Thoracic aorta (tissue), 2 donors: Measurements from ENCODE around the gene KIAA0753. TPM values are rescaled to one million over a fixed set of nuclear protein-coding genes. Genes with fewer than 3 reads are reported as not detected.

Experiments
- ATAC-seq: fragments of 150-250 bp; one replicate; pipeline ENCODE4 v1.8.0; 2017; ENCODE audit warnings: low read depth; ENCODE audit not compliant: insufficient number of reproducible peaks, low FRiP score
- DNase-seq: peaks from one replicate; pipeline ENCODE4 v3.0.0-alpha.2; 2020; ENCODE audit warnings: low spot score
- H3K27ac ChIP-seq, 2 donors: fragments of 200-600 bp; sonication (generic); 1 replicate in 1 of 2; 2 replicates in 1 of 2; pipeline ENCODE4 v1.5.1; 2016; ENCODE audit warnings: mild to moderate bottlenecking in 2 of 2, moderate library complexity in 2 of 2
- H3K27me3 ChIP-seq: fragments of 200-600 bp; sonication (generic); replicated peaks from 2 replicates; pipeline ENCODE4 v1.6.0; 2016; ENCODE audit warnings: mild to moderate bottlenecking; ENCODE audit not compliant: insufficient read depth
- H3K36me3 ChIP-seq: fragments of 200-600 bp; sonication (generic); one replicate; pipeline ENCODE4 v1.5.1; 2016
- H3K4me1 ChIP-seq, 2 donors: fragments of 200-600 bp; sonication (generic); 1 replicate in 1 of 2; 2 replicates in 1 of 2; pipeline versions ENCODE4 v1.5.1 to v1.6.0; 2016; ENCODE audit warnings: low read depth in 2 of 2, mild to moderate bottlenecking in 1 of 2; ENCODE audit not compliant: control insufficient read depth in 1 of 2
- H3K4me3 ChIP-seq: fragments of 200-600 bp; sonication (generic); 2 replicates; pipeline ENCODE4 v1.5.1; 2016; ENCODE audit warnings: mild to moderate bottlenecking
- H3K9me3 ChIP-seq: fragments of 200-600 bp; sonication (generic); 2 replicates; pipeline ENCODE4 v1.5.1; 2016
- total RNA-seq, 2 donors: library from RNA; depleted of rRNA; stranded (reverse); fragments of >200 nt; gene quantifications; one replicate each; pipeline versions ENCODE4 v1.1.0 to v1.2.3, GENCODE V29; 2016
- TF ChIP-seq, protein P1 (sequence below): fragments of 200-600 bp; sonication (generic); IDR thresholded peaks from one replicate; pipeline ENCODE4 v1.5.1; 2019; ENCODE audit warnings: antibody characterized with exemption

Gene KIAA0753
- total RNA-seq, 2 donors from 2014 or later: 15.9 to 27.5 TPM

DNA sequence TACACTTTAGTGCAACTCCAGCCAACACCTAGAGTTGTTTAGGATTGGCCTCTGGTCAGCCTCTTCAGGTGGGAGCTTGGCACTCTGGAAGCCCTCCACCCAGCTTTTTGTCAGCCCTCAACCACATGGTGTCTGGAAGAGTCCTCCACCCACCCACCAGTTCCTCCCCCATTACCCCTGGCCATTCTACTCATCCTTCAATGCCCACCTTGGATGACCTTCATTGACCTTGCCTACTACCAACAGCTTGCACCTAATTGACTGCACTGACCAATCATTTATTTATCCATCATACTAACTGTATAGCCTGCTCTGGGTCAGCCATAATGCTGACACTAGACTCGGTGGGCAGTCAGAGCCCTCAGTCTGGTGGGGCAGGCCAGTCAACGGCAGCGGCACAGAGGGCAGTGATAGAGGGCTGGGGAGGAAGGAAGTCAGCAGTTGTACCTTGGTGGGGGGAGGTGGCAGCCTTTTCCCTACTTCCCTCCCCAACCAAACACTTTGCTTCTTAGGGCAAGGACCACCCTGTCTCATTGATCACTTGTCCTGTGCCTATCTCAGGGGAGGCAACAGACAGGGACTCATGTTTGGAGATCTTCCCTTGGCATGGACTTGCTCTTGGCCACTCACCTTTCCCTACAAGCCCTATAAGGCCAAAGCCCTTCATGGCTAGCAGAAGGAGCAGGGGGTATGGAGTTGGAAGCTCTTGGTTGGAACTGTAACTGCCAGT, 43.4 kb upstream of the KIAA0753 start:
- Histone ChIP-seq H3K36me3 (no peaks in the 10 kb centered on the region), H3K4me3 (no peak overlapping the region), H3K9me3 (no peaks in the 10 kb centered on the region), H3K27me3 (no peaks in the 10 kb centered on the region), H3K4me1 (no peaks in the 10 kb centered on the region), H3K27ac (no peak overlapping the region)
- DNase-seq: no peak
- no peak for ATAC-seq
- TF ChIP-seq, protein P1, sequence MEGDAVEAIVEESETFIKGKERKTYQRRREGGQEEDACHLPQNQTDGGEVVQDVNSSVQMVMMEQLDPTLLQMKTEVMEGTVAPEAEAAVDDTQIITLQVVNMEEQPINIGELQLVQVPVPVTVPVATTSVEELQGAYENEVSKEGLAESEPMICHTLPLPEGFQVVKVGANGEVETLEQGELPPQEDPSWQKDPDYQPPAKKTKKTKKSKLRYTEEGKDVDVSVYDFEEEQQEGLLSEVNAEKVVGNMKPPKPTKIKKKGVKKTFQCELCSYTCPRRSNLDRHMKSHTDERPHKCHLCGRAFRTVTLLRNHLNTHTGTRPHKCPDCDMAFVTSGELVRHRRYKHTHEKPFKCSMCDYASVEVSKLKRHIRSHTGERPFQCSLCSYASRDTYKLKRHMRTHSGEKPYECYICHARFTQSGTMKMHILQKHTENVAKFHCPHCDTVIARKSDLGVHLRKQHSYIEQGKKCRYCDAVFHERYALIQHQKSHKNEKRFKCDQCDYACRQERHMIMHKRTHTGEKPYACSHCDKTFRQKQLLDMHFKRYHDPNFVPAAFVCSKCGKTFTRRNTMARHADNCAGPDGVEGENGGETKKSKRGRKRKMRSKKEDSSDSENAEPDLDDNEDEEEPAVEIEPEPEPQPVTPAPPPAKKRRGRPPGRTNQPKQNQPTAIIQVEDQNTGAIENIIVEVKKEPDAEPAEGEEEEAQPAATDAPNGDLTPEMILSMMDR: no peak

DNA sequence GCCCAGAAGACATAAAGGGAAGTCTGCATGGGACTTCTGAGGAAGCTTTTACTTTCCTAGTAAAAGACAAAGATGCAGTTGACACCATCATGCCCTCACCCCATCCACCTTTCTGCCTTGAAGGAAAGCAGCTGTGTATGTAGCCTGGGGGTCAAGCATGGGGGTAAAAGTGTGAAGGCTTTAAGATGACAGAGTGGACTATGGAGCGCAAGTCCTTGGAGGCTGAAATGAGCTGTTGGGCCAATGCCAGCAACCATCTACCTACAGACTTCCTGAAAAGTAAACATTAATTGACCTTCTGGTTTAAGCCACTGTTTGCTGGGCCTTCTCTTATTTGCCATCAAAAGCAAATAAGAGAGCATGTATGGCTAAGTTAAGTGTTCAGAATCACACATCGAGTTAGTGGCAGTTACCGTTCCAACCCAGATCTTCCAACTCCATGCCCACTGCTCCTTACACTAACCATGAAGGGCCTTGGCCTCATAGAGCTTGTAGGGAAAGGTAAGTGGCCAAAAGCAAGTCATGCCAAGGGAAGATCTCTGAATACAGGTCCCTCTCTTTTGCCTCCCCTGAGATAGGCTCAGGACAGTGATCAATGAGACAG, 42.7 kb upstream of the KIAA0753 start:
- DNase-seq (no peak), ATAC-seq (no peak)
- Histone ChIP-seq H3K27me3 (no peaks in the 10 kb centered on the region), H3K27ac (no peak overlapping the region), H3K4me3 (no peak overlapping the region), H3K9me3 (no peaks in the 10 kb centered on the region), H3K36me3 (no peaks in the 10 kb centered on the region), H3K4me1 (no peaks in the 10 kb centered on the region)
- TF ChIP-seq, protein P1: no peak

DNA sequence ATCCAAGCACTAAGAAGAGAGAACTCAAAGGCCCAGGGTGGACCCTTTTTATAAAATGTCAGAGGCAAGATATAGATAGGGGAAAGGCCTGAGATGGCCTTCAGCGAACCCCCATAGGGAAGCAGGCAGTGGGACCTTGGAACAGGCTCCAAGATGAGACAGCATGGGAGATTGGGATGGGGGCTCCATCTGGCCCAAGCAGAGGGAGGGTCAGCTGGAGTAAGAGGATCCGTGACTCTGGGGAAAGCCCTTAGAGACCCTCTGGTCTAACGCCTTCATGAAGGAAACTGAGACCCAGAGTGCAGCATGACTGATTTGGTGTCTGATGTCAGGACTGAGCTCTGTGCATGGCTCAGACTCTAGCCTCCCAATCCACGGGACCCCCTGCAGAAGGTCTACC, 41.8 kb upstream of the KIAA0753 start:
- ATAC-seq: no peak
- H3K36me3 ChIP-seq: no peaks in the 10 kb centered on the region
- no peak overlapping the region for H3K4me3 ChIP-seq
- TF ChIP-seq, protein P1: no peak
- H3K9me3 ChIP-seq: no peaks in the 10 kb centered on the region
- no peaks in the 10 kb centered on the region for H3K4me1 ChIP-seq
- H3K27ac ChIP-seq: no peak overlapping the region
- no peaks in the 10 kb centered on the region for H3K27me3 ChIP-seq
- no peak for DNase-seq

DNA sequence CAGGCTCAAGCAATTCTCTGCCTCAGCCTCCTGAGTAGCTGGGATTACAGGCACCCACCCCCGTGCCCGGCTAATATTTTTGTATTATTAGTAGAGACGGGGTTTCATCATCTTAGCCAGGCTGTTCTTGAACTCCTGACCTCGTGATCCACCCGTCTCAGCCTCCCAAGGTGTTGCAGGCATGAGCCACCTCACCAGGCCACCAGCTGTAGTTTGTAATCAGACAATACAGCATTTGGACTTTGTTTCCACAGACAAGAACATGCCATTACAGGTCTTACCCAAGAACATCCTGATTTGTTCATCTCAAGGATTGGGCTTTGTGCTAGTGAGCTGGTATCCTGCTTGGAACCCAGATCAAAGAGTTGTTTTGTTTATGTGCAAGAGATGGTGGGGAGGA, 41.2 kb upstream of the KIAA0753 start:
- H3K9me3 ChIP-seq: no peaks in the 10 kb centered on the region
- DNase-seq (no peak), ATAC-seq (no peak)
- H3K36me3 ChIP-seq: no peaks in the 10 kb centered on the region
- H3K4me1 ChIP-seq: no peaks in the 10 kb centered on the region
- H3K27ac ChIP-seq: no peak overlapping the region
- no peak overlapping the region for H3K4me3 ChIP-seq
- TF ChIP-seq, protein P1: no peak
- no peaks in the 10 kb centered on the region for H3K27me3 ChIP-seq

DNA sequence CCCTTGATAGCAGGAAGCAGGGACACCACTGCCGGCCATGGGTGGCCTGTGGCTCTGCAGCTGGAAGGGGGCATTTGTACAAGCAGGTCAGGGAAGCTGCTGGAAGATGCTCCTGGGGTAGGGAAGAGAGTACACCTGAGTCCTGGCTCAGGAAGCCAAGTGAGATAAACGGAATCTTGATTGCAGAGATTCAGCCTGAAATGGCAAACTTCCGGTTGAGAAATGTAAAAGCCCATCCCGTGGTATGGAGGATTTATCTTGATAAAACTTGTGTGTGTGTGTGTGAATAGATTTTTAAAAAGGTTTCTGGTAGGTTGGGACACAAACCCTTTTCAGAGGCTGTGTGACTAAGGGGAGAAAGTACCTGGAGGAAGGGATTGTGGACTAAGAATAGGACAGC, 40.7 kb upstream of the KIAA0753 start:
- H3K27ac ChIP-seq: no peak overlapping the region
- H3K9me3 ChIP-seq: no peaks in the 10 kb centered on the region
- H3K4me1 ChIP-seq: no peaks in the 10 kb centered on the region
- ATAC-seq (no peak), DNase-seq (no peak)
- H3K36me3 ChIP-seq: no peaks in the 10 kb centered on the region
- H3K4me3 ChIP-seq: no peak overlapping the region
- no peaks in the 10 kb centered on the region for H3K27me3 ChIP-seq
- TF ChIP-seq, protein P1: no peak
